Measurements from ENCODE around the gene ZNF22.

The ZNF22 gene

DNA sequence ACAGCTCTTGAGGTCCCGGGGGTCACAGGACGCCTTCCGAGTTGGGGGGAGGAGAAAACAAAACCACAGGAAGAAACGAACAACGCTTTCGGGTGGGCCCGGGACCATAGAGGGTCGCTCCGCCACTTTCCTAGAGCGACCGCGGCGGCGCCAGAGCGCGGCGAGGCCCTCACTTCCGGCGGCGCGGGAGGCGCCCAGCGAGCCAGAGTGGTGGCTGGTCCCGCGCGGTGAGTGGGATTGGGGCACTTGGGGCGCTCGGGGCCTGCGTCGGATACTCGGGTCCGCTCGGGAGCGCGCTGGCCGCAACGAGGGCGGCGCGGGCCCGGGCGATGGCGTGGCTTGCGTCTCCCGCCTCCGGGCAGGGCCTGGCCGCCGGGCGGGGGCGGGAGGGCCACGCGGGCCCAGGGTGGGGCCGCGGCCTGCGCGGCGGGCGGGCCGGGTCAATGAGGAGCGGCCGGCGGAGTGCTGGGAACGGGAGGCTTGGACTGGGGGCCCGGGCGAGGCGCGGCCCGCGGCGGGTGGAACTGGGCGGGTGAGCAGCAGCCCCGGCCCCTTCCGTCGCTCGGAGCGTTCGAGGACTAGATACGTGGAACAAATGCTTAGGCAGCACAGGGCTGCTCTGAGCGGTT is at the start of gene ZNF22:
TSS of gene ZNF22 (plus strand) at position 172 of the 629 bp plus-strand sequence. CDS start 2,446 bp downstream, outside the sequence.
- Histone ChIP-seq H3K4me3 (ENCODE audit: low read depth, low read length) (peak within 1 kb of the TSS; percentile 64), H3K9ac (ENCODE audit: low read length) (peak within 1 kb of the TSS; percentile 29), H3K4me1 (ENCODE audit: control insufficient read depth, insufficient read depth, low read length) (peaks cover 6% of the 10 kb centered on the region; the same call in 1 of the 2 replicates), H3K27ac (ENCODE audit: low read depth, low read length) (no peak within 1 kb of the TSS), H3K27me3 (ENCODE audit: control insufficient read depth, insufficient read depth, low read length) (peaks cover 2% of the 10 kb centered on the region; the same call in 1 of the 2 replicates), H3K9me3 (ENCODE audit: control insufficient read depth, insufficient read depth, low read depth, low read length) (no peaks in the 10 kb centered on the region; the same call in 1 of the 2 replicates), H3K36me3 (ENCODE audit: control insufficient read depth, insufficient read depth, low read length) (peaks cover 4% of the 10 kb centered on the region; the same call in 1 of the 2 replicates)

DNA sequence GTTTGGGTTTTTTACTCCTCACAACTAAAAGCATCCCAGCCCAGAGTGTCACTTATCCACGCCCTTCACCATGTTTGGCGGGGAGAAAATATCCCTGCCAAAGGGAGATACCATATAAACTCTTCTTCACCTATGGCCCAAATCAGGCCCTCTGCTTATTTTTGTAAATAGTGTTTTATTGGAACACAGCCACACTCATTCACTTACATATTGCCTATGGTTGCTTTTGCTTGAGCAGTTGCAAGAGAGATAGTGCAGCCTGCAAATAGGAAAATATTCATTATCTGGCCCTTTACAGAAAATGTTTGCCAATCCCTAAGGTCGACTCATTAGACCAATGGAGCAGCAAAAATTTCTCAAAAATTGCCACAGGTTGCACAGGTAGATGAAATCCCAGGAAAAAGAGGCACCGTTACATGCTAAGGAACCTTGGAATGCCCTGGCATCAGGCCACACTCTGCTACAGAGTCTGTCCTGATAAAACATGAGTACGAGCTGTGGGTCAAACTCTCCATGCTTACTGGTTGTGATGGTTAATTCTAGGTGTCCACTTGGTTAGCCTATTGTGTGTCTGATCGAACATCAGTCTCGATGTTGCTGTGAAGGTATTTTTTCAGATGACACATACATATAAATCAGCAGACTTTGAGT is 49.0 kb upstream of the ZNF22 start:
- Histone ChIP-seq H3K36me3 (ENCODE audit: control insufficient read depth, insufficient read depth, low read length) (no peaks in the 10 kb centered on the region), H3K27ac (ENCODE audit: low read depth, low read length) (no peak overlapping the region), H3K9me3 (ENCODE audit: control insufficient read depth, insufficient read depth, low read depth, low read length) (no peaks in the 10 kb centered on the region), H3K9ac (ENCODE audit: low read length) (no peak overlapping the region), H3K27me3 (ENCODE audit: control insufficient read depth, insufficient read depth, low read length) (no peaks in the 10 kb centered on the region), H3K4me3 (ENCODE audit: low read depth, low read length) (no peak overlapping the region), H3K4me1 (ENCODE audit: control insufficient read depth, insufficient read depth, low read length) (peaks cover 11% of the 10 kb centered on the region)

GRCh38 chr10:44952779-44953231 is 47.9 kb upstream of the ZNF22 start:
- H3K4me1 ChIP-seq (ENCODE audit: control insufficient read depth, insufficient read depth, low read length): peaks cover 11% of the 10 kb centered on the region
- H3K9me3 ChIP-seq (ENCODE audit: control insufficient read depth, insufficient read depth, low read depth, low read length): no peaks in the 10 kb centered on the region
- no peaks in the 10 kb centered on the region for H3K27me3 ChIP-seq (ENCODE audit: control insufficient read depth, insufficient read depth, low read length)
- no peak overlapping the region for H3K4me3 ChIP-seq (ENCODE audit: low read depth, low read length)
- no peaks in the 10 kb centered on the region for H3K36me3 ChIP-seq (ENCODE audit: control insufficient read depth, insufficient read depth, low read length)
- H3K27ac ChIP-seq (ENCODE audit: low read depth, low read length): no peak overlapping the region; the same call in 1 of the 2 replicates
- no peak overlapping the region for H3K9ac ChIP-seq (ENCODE audit: low read length)

GRCh38 chr10:44954042-44954441 is 46.7 kb upstream of the ZNF22 start:
- peaks cover 19% of the 10 kb centered on the region for H3K4me1 ChIP-seq (ENCODE audit: control insufficient read depth, insufficient read depth, low read length)
- no peak overlapping the region for H3K27ac ChIP-seq (ENCODE audit: low read depth, low read length)
- H3K36me3 ChIP-seq (ENCODE audit: control insufficient read depth, insufficient read depth, low read length): no peaks in the 10 kb centered on the region

DNA sequence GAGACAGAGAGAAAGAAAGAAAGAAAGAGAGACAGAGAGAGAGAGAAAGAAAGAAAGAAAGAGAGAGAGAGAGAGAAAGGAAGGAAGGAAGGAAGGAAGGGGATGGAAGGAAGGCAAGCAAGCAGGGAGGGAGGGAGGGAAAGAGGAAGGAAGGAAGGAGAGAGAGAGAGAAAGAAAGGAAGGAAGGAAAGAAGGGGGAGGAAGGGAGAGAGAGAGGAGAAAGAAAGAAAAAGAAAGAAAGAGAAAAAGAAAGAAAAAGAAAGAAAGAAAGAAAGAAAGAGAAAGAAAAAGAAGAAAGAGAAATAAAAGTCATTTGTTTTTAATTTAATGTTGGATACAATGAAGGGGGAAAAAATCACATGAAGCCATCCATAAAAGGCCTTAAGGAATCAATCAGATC is 45.8 kb upstream of the ZNF22 start:
- no peaks in the 10 kb centered on the region for H3K9me3 ChIP-seq (ENCODE audit: control insufficient read depth, insufficient read depth, low read depth, low read length)
- no peak overlapping the region for H3K27ac ChIP-seq (ENCODE audit: low read depth, low read length)
- peaks cover under 1% of the 10 kb centered on the region; the same call in 1 of the 2 replicates for H3K27me3 ChIP-seq (ENCODE audit: control insufficient read depth, insufficient read depth, low read length)
- no peaks in the 10 kb centered on the region for H3K36me3 ChIP-seq (ENCODE audit: control insufficient read depth, insufficient read depth, low read length)
- no peak overlapping the region for H3K4me3 ChIP-seq (ENCODE audit: low read depth, low read length)
- H3K4me1 ChIP-seq (ENCODE audit: control insufficient read depth, insufficient read depth, low read length): peaks cover 22% of the 10 kb centered on the region
- H3K9ac ChIP-seq (ENCODE audit: low read length): no peak overlapping the region

More at GRCh38 chr10:44954042-44954441, 46.7 kb upstream of the ZNF22 start:
- Histone ChIP-seq H3K4me3 (ENCODE audit: low read depth, low read length) (no peak overlapping the region), H3K9ac (ENCODE audit: low read length) (no peak overlapping the region), H3K27me3 (ENCODE audit: control insufficient read depth, insufficient read depth, low read length) (no peaks in the 10 kb centered on the region), H3K9me3 (ENCODE audit: control insufficient read depth, insufficient read depth, low read depth, low read length) (no peaks in the 10 kb centered on the region)

GRCh38 chr10:44955413-44956070 is 45.2 kb upstream of the ZNF22 start:
- Histone ChIP-seq H3K4me3 (ENCODE audit: low read depth, low read length) (no peak overlapping the region), H3K4me1 (ENCODE audit: control insufficient read depth, insufficient read depth, low read length) (peaks cover 28% of the 10 kb centered on the region), H3K36me3 (ENCODE audit: control insufficient read depth, insufficient read depth, low read length) (no peaks in the 10 kb centered on the region), H3K9me3 (ENCODE audit: control insufficient read depth, insufficient read depth, low read depth, low read length) (no peaks in the 10 kb centered on the region), H3K27me3 (ENCODE audit: control insufficient read depth, insufficient read depth, low read length) (peaks cover 7% of the 10 kb centered on the region), H3K9ac (ENCODE audit: low read length) (no peak overlapping the region), H3K27ac (ENCODE audit: low read depth, low read length) (no peak overlapping the region)

DNA sequence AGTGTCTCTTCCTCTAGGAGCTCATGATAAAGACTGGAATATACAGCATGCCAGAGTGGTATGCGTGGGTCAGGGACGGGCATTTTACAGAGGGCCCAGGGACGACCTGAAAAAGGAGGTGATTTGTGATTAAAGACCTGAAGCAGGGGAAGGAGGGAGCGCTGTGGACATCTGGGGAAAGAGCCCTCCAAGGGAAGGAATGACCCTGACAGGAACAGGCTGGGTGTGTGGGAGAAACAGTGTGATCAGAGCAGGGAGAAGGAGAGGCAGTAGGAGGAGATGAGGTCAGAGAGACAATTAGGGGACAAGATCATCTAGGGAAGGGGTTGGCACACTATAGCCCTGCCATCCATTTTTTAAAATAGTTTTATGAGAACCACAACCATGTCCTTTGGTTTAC is 44.5 kb upstream of the ZNF22 start:
- Histone ChIP-seq H3K9ac (ENCODE audit: low read length) (no peak overlapping the region), H3K36me3 (ENCODE audit: control insufficient read depth, insufficient read depth, low read length) (no peaks in the 10 kb centered on the region), H3K4me3 (ENCODE audit: low read depth, low read length) (no peak overlapping the region), H3K4me1 (ENCODE audit: control insufficient read depth, insufficient read depth, low read length) (peaks cover 35% of the 10 kb centered on the region), H3K9me3 (ENCODE audit: control insufficient read depth, insufficient read depth, low read depth, low read length) (no peaks in the 10 kb centered on the region), H3K27ac (ENCODE audit: low read depth, low read length) (no peak overlapping the region), H3K27me3 (ENCODE audit: control insufficient read depth, insufficient read depth, low read length) (peaks cover 7% of the 10 kb centered on the region)

DNA sequence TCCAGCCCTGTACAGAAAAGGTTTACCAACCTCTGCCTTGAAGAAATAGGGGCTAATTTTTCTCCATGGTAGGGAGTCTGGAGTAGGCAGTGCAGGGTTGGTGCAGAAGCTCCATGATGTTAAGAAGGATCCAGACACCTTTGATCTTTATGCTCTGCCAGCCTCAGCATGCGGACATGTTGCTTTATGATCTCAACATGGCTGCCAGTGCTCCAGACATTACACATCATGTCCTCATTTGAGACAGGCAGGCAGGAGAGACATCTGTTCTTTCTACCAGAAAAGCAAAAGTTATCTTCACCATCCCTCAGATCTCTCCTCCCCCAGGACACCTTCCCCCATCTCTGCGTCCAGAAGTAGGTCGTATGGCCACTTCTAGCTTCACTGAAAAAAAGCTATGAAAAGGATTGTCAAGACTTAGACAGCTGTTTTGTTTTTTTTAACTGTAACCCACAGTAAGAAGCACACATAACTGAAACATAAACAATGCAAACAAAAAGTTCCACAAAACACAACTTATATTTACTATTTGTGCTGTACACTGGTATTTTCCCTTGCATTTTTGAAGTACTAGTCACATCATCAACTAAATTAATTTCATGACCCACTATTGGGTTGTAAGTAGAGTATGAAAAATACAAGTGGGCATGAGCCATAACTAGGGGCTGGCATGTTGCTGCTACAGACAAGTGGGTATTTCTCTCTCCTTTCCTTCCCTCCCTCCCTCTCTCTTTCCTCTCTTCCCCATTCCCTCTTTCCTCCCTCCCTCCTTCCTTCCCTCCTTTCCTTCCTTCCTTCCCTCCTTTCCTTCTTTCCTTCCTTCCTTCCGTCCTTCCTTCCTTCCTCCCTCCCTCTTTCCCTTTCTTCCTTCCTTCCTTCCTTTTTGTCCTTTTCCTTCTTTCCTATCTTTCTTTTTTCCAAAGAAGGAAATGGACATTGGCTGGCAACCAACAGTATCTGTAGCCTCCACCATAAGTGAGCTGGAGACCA is 43.7 kb upstream of the ZNF22 start:
- H3K9ac ChIP-seq (ENCODE audit: low read length): no peak overlapping the region
- peaks cover 7% of the 10 kb centered on the region for H3K27me3 ChIP-seq (ENCODE audit: control insufficient read depth, insufficient read depth, low read length)
- no peak overlapping the region for H3K4me3 ChIP-seq (ENCODE audit: low read depth, low read length)
- H3K27ac ChIP-seq (ENCODE audit: low read depth, low read length): no peak overlapping the region
- peaks cover 37% of the 10 kb centered on the region for H3K4me1 ChIP-seq (ENCODE audit: control insufficient read depth, insufficient read depth, low read length)
- no peaks in the 10 kb centered on the region for H3K36me3 ChIP-seq (ENCODE audit: control insufficient read depth, insufficient read depth, low read length)
- no peaks in the 10 kb centered on the region for H3K9me3 ChIP-seq (ENCODE audit: control insufficient read depth, insufficient read depth, low read depth, low read length)

- H3K4me1 ChIP-seq (ENCODE audit: control insufficient read depth, insufficient read depth, low read length): peaks cover 37% of the 10 kb centered on the region
Observed at GRCh38 chr10:44958196-44958897, 42.4 kb upstream of the ZNF22 start.

DNA sequence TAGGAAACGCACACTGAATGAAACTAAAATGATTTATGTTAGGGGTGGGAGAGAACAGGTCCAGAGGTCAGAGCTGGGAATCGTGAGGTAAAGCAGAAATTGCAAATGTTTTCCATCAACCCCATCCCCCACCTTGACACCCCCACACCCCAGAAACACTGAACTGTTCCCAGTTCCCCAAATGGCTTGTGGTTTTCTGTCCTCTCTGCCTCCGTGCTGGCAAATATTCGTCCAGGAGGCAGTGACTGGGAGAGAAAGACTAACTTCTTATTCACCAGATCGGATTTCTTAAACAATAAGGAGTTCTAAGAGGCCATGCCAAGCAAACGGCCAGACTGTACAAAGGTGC is 41.9 kb upstream of the ZNF22 start:
- Histone ChIP-seq H3K27me3 (ENCODE audit: control insufficient read depth, insufficient read depth, low read length) (peaks cover 7% of the 10 kb centered on the region), H3K27ac (ENCODE audit: low read depth, low read length) (peak overlapping the region; percentile 73; the same call in 1 of the 2 replicates), H3K4me1 (ENCODE audit: control insufficient read depth, insufficient read depth, low read length) (peaks cover 40% of the 10 kb centered on the region), H3K36me3 (ENCODE audit: control insufficient read depth, insufficient read depth, low read length) (no peaks in the 10 kb centered on the region), H3K9ac (ENCODE audit: low read length) (peak overlapping the region; percentile 82), H3K4me3 (ENCODE audit: low read depth, low read length) (peak overlapping the region; percentile 90), H3K9me3 (ENCODE audit: control insufficient read depth, insufficient read depth, low read depth, low read length) (no peaks in the 10 kb centered on the region)

More at GRCh38 chr10:44958196-44958897, 42.4 kb upstream of the ZNF22 start:
- H3K9me3 ChIP-seq (ENCODE audit: control insufficient read depth, insufficient read depth, low read depth, low read length): no peaks in the 10 kb centered on the region
- peaks cover 7% of the 10 kb centered on the region for H3K27me3 ChIP-seq (ENCODE audit: control insufficient read depth, insufficient read depth, low read length)
- peak overlapping the region; percentile 82 for H3K9ac ChIP-seq (ENCODE audit: low read length)
- peak overlapping the region; percentile 90 for H3K4me3 ChIP-seq (ENCODE audit: low read depth, low read length)
- H3K27ac ChIP-seq (ENCODE audit: low read depth, low read length): no peak overlapping the region
- no peaks in the 10 kb centered on the region for H3K36me3 ChIP-seq (ENCODE audit: control insufficient read depth, insufficient read depth, low read length)
